HG03108 (cell line): ENCODE results near the gene TCP11L2.
A peak's percentile ranks its signal among the peaks of the same experiment; 100 is the strongest.

Source experiments
- ATAC-seq: cut with Tn5 transposase; IDR thresholded peaks from one replicate; pipeline ENCODE4 v1.9.1; 2021; ENCODE audit warnings: moderate library complexity; ENCODE audit not compliant: unreplicated experiment

TCP11L2 gene

DNA sequence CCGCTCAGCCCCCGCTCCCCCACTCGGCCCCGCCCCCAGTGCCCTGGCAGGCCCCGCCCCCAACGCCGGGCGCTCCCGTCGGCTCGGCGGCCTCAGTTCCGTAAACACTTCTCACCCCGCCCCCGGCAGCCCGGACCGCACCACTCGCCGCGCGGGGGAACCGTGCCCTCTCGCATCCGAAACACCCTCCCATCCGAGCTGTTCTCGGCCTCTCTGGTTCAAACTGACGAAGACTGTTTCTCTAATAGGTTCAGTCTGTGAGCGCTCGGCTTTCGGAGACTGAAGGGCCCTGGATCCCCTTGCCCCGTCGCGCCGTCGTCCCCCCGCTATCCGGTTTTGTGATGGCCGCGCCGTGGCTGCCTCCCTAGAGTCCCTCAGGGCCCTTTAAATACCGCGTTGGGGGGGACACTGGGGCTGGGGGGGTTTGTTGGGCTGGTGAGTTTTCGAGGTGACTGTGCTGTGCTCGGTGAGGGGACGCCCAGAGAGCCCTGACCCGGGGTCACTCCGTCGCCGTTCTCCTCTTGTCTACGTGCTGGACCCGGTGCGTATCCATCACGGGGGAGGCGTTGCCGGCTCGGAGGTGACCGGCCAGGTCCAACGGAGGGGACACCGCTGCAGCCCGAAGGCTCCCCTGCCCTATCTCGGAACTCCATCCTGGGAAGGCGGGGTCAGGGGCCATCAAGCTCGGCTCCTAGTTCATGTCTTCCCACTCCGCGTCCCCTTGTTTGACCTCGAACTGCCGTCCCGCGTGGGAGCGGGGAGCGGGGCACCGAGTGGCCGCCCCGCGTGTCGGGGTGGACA, at the start of gene TCP11L2:
Gene TCP11L2, plus strand, starts transcription at position 333 of the 801 bp plus-strand sequence. CDS start 8,343 bp downstream, outside the sequence.
- peak; percentile 54 for ATAC-seq

- no peak for ATAC-seq
Observed at GRCh38 chr12:106254724-106255123, 47.8 kb upstream of the TCP11L2 start.

DNA sequence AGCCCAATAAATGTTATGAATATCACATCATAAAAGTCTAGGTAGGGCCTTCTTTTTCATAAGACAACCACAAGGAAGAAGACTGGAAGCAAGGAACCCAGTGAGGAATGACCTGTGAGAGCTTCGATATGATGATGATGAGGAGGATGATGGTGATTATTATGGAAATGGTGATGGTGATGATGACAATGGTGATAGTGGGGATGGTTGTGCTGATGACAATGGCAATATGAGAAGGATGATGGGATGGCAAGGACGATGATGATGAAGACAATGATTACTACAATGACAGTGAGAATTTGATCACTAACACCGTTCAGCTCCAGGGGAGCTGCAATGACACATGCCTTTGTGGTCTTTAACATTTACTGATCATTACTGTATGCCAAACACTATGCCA, 47.0 kb upstream of the TCP11L2 start:
- ATAC-seq, result no peak

- ATAC-seq, result no peak
Observed at GRCh38 chr12:106255952-106256351, 46.6 kb upstream of the TCP11L2 start.

DNA sequence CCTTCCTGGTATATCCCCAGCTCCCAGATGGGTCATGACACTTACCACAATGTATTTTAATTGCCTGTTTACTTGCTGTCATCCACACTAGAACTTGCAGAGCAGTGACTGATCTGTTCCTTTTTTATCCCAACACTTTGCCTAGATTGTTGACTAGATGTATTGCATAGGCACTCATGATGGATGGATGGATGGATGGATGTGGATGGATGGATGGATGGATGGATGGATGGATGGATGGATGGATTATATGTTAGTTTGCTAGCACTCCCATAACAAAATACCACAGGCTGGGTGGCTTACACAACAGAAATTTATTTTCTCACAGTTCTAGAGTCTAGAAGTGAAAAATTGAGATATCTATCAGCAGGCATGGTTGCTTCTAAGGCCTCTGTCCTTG, 46.0 kb upstream of the TCP11L2 start:
- ATAC-seq, result no peak

DNA sequence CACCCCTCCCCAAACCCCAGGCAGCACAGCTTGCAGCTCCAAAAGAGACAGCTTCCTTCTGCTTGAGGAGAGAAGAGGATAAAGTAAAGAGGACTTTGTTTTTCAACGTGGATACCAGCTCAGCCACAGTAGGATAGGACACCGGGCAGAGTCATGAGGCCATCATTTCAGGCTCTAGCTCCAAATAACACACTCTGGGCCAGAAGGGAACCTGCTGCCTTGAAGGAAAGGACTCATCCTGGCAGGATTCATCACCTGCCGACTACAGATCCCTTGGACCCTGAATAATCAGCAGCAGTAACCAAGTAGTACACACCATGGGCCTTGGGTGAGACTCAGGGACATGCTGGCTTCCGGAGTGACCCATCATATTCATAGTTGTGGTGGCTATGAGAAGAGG, 44.3 kb upstream of the TCP11L2 start:
- ATAC-seq, result no peak

- no peak for ATAC-seq
Observed at GRCh38 chr12:106258935-106259334, 43.6 kb upstream of the TCP11L2 start.

- no peak for ATAC-seq
Observed at GRCh38 chr12:106265116-106265515, 37.4 kb upstream of the TCP11L2 start.

DNA sequence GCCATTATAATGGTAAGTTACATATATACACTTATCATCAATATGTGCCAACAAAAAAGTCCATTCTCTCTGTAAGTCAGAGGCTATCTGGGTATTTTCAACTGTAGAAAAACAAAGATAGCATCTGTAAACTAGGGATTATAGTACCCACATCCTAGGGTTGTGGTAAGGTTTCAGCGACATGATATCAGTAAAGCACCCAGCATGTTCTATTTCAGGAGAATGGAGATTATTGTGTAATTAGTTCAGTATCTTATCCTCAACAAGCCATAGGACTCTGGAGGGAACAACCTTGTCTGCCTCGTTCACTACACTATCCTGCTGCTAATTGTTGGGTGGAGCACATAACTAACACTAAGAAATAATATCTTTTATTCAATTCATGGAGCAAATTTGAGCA, 35.0 kb upstream of the TCP11L2 start:
- no peak for ATAC-seq

- no peak for ATAC-seq
Observed at GRCh38 chr12:106269150-106269771, 33.3 kb upstream of the TCP11L2 start.

GRCh38 chr12:106271575-106272505, 30.7 kb upstream of the TCP11L2 start:
- no peak for ATAC-seq

GRCh38 chr12:106273491-106273890, 29.0 kb upstream of the TCP11L2 start:
- ATAC-seq, result no peak

DNA sequence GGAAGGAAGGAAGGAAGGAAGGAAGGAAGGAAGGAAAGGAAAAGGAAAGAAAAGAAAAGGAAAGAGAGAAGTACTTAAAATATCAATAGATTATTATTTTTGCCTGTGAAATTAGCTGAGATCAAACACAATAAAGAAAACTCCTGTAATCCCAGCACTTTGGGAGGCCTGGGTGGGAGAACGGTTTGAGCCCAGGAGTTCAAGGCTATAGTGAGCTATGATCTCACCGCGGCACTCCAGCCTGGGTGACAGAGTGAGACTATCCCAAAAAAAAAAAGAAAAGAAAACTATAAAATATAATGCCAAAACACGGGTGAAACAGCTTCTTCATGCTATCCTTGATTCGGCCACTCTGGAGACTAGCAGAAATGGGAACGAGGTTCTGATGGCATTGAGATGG, 28.5 kb upstream of the TCP11L2 start:
- ATAC-seq, result no peak

- ATAC-seq, result no peak
Observed at GRCh38 chr12:106274575-106275121, 27.9 kb upstream of the TCP11L2 start.

GRCh38 chr12:106275458-106275857, 27.1 kb upstream of the TCP11L2 start:
- no peak for ATAC-seq

DNA sequence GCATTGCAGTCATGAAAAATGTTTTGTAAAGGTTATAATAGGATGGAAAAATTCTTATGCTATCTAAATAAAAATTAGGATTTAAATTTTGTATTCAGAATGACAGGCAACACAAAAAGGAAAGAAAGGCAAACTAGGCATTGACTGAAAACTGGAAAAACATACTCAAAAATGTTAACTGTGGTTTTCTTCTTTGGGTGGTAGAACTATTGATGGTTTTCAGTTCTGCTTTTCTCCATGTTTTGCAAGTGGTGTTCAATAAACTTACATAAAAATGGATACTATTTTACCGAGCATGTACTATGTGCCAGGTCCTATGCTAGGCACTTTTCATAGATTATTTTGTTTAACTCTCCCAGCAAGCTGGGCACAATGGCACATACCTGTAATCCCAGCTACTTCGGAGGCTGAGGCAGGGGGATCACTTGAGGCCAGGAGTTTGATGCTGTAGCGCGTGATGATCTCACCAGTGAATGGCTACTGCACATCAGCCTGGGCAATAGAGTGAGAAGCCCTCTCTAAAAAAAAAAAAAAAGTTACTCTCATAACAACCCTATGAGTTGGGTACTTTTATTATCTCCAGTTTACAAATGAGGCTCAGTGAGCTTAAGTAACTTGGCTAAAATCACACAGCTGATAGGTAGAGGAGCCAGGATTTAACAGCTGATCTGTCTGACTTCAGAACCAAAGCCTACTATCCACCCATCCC, 26.3 kb upstream of the TCP11L2 start:
- ATAC-seq, result peak; percentile 75

DNA sequence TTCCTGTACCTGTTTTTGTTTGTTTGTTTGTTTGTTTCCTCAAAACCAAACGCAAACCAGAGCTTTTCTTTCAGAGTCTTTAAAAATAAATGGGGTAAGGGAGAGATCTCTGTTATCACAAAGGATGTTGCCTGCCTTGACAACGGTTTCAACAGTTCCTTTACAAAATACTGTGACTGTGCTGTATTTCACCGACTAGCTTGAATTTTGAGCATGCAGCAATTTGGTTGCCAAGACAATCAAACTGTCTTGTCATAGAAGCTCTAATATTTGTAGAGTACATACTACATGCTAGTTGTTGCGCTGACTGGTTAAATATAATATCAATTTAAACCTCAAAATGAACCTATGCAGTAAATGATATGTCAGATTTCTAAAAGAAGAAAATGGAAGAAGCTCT, 22.4 kb upstream of the TCP11L2 start:
- no peak for ATAC-seq

- no peak for ATAC-seq
Observed at GRCh38 chr12:106281056-106281782, 21.3 kb upstream of the TCP11L2 start.

GRCh38 chr12:106281804-106282203, 20.7 kb upstream of the TCP11L2 start:
- ATAC-seq, result no peak
